Measurements from ENCODE around the gene MGST2. TPM values are rescaled to one million over a fixed set of nuclear protein-coding genes. Genes with fewer than 3 reads are reported as not detected.

The MGST2 gene
- total RNA-seq, 1 experiment from 2014 or later: 14.9 TPM

DNA sequence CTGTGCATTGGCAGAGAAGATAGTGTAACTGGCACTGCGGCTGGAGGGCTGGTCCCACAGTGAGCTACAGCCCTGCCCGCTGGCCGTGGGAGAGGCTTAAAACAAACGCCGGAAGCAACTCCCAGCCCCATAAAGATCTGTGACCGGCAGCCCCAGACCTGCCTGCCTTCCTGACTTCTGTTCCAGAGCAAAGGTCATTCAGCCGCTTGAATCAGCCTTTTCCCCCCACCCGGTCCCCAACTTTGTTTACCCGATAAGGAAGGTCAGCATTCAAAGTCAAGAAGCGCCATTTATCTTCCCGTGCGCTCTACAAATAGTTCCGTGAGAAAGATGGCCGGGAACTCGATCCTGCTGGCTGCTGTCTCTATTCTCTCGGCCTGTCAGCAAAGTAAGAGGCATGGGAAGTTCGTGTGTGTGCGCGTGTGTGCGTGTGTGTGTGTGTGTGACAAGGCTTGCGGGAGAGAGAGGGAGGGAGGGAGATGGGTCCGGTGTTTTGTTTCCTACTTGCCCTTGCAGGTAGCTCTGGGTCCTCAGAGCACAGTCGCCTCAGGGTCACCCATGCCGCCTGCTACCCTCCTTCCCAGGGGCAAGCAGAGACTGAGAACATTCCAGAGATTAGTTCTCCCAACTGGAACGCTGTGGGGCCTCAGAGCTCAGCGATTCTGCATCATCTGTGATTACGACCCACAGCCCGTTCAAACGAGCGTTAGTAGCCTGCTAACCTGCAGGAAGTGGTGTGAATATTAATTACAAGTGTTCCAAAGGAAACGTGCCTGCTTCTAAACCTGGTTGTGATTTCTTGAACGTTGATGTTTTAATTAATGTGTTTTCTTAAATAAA, at the start of gene MGST2 (continued):
- TF ChIP-seq ZNF219 (CRISPR knock-in tag; IDR thresholded peaks at IDR 0.05; ENCODE audit: borderline replicate concordance): no peak
- TF ChIP-seq RELA (CRISPR knock-in tag; IDR thresholded peaks at IDR 0.05; ENCODE audit: borderline replicate concordance): no peak
- no peak for TF ChIP-seq TEAD4 (CRISPR knock-in tag; IDR thresholded peaks at IDR 0.05)

DNA sequence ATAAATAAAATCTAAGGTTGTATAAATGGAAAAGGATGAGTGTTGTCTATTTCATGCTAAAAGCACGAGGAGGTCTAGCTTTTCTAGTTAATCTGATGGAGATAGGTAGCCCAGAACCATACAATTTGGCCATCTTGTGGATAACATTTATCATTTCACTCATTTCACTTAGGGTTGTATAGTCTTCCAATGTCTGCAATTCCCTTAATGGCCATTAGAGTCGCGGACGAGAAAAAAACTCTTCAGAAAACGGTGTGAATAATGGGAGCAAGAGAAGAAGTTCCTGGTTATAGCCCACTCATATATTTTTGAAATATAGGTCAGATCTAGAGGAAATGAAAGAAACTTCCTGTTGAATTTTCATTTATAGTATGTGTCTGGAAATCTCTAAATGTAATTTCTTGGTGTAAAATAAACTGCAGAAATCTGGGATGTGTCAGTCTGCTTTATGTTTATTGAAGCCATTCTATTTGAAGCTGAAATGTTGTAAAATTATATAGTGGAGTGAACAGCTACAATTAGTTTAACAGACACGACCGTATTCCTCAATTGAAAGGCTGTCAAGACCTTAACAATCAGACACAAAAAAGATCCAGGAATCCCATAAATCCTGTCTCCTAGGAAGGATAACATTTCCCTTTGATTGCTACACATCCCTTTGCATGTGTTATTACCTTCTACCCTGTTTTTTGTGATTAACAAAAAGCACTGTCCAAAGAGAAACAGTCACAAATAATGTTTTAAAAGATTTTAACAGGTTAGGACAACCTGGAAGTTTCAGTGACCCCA, 47.7 kb upstream of the MGST2 start:
- CTCF ChIA-PET: interaction anchor here (0.7 to 1.1 kb wide), 5 partner anchors 14 to 39 kb away, joined by 3 to 5 read pairs (median 4); no protein-coding TSS in a partner anchor
- Mint-ChIP-seq H3K9me3 (no peaks in the 10 kb centered on the region), H3K27ac (no peak overlapping the region), H3K36me3 (no peaks in the 10 kb centered on the region), H3K4me1 (peaks cover 5% of the 10 kb centered on the region), H3K27me3 (ENCODE audit: low read depth) (peaks cover 46% of the 10 kb centered on the region), H3K4me3 (no peak overlapping the region)
- POLR2A ChIA-PET: no interaction called here
- no peak for TF ChIP-seq NFE2L1 (CRISPR knock-in tag; IDR thresholded peaks at IDR 0.05)
- TF ChIP-seq, protein P1, sequence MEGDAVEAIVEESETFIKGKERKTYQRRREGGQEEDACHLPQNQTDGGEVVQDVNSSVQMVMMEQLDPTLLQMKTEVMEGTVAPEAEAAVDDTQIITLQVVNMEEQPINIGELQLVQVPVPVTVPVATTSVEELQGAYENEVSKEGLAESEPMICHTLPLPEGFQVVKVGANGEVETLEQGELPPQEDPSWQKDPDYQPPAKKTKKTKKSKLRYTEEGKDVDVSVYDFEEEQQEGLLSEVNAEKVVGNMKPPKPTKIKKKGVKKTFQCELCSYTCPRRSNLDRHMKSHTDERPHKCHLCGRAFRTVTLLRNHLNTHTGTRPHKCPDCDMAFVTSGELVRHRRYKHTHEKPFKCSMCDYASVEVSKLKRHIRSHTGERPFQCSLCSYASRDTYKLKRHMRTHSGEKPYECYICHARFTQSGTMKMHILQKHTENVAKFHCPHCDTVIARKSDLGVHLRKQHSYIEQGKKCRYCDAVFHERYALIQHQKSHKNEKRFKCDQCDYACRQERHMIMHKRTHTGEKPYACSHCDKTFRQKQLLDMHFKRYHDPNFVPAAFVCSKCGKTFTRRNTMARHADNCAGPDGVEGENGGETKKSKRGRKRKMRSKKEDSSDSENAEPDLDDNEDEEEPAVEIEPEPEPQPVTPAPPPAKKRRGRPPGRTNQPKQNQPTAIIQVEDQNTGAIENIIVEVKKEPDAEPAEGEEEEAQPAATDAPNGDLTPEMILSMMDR (IDR thresholded peaks at IDR 0.05): peak; percentile 42
- ATAC-seq (peak; percentile 86), DNase-seq (ENCODE audit: low spot score) (no peak)

DNA sequence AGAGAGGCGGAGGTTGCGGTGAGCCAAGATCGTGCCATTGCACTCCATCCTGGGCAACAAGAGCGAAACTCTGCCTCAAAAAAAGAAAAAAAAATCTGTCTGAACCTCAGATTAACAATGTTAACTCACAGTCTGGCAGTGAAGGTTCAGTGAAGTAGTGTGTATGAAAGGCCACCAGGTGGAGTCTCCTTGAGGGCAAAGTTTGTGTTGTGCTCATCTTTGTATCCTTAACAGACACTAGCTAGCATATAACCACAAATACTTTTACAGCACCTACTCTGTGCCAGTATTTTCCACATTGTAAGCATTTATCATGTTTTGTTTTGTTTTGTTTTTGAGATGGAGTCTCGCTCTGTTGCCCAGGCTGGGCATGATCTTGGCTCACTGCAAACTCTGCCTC, 46.0 kb upstream of the MGST2 start:
- ChIA-PET CTCF (interaction anchor here (0.6 to 2.9 kb wide), 22 partner anchors 9 to 159 kb away, joined by 3 to 40 read pairs (median 5); partner anchors contain the start of genes MGST2 and SETD7), POLR2A (no interaction called here)
- Mint-ChIP-seq H3K4me3 (no peak overlapping the region), H3K27ac (no peak overlapping the region), H3K4me1 (peaks cover 19% of the 10 kb centered on the region), H3K9me3 (no peaks in the 10 kb centered on the region), H3K27me3 (ENCODE audit: low read depth) (peaks cover 60% of the 10 kb centered on the region), H3K36me3 (no peaks in the 10 kb centered on the region)
- no peak for DNase-seq (ENCODE audit: low spot score)
- ATAC-seq: peak; percentile 88
- TF ChIP-seq, protein P1 (IDR thresholded peaks at IDR 0.05): peak; percentile 40; the same call in 1 of the 2 replicates
- no peak for TF ChIP-seq NR1H2 (CRISPR knock-in tag; IDR thresholded peaks at IDR 0.05)

DNA sequence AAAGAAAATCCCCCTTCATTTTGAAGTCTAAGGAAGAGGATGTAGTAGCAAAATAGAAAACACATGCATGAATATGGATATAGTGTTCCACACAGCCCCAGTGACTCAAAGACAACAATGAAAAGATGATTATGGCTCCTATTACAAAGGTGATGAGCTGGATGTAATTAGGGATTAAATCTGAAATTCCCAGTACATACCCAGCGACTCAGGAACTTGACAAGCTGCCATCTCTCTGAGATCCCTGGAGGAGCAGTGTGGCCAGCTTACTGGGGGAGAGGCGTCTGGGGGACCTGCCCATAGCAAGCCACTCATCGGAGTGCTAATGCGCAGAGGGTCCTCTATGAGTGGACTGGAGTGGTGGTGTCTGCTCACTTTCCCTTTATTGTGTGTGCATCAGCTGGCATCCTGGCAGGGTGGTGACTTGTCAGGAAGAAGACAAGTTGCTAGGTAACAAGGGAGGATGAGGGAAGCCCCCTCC, 42.7 kb upstream of the MGST2 start:
- Mint-ChIP-seq H3K36me3 (no peaks in the 10 kb centered on the region), H3K4me3 (no peak overlapping the region)

More for the DNA sequence above, 42.7 kb upstream of the MGST2 start:
- ChIA-PET POLR2A (no interaction called here), CTCF (interaction anchor here (1.4 to 1.5 kb wide), 2 partner anchors 11 to 19 kb away, joined by 3 to 5 read pairs; no protein-coding TSS in a partner anchor)
- TF ChIP-seq ESRRA (CRISPR knock-in tag; IDR thresholded peaks at IDR 0.05; ENCODE audit: borderline replicate concordance) (no peak), NFYB (CRISPR knock-in tag; conservative IDR thresholded peaks at IDR 0.05; ENCODE audit: low read depth) (no peak), FOXP1 (CRISPR knock-in tag; IDR thresholded peaks at IDR 0.05; ENCODE audit: borderline replicate concordance) (no peak), OVOL2 (CRISPR knock-in tag; IDR thresholded peaks at IDR 0.05; ENCODE audit: borderline replicate concordance) (no peak), CREM (CRISPR knock-in tag; IDR thresholded peaks at IDR 0.05) (no peak), FOXJ3 (CRISPR knock-in tag; IDR thresholded peaks at IDR 0.05; ENCODE audit: borderline replicate concordance) (no peak), CREB1 (CRISPR knock-in tag; IDR thresholded peaks at IDR 0.05) (no peak)
- TF ChIP-seq, protein P2, sequence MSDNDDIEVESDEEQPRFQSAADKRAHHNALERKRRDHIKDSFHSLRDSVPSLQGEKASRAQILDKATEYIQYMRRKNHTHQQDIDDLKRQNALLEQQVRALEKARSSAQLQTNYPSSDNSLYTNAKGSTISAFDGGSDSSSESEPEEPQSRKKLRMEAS (CRISPR knock-in tag; IDR thresholded peaks at IDR 0.05): no peak
- TF ChIP-seq, protein P3, sequence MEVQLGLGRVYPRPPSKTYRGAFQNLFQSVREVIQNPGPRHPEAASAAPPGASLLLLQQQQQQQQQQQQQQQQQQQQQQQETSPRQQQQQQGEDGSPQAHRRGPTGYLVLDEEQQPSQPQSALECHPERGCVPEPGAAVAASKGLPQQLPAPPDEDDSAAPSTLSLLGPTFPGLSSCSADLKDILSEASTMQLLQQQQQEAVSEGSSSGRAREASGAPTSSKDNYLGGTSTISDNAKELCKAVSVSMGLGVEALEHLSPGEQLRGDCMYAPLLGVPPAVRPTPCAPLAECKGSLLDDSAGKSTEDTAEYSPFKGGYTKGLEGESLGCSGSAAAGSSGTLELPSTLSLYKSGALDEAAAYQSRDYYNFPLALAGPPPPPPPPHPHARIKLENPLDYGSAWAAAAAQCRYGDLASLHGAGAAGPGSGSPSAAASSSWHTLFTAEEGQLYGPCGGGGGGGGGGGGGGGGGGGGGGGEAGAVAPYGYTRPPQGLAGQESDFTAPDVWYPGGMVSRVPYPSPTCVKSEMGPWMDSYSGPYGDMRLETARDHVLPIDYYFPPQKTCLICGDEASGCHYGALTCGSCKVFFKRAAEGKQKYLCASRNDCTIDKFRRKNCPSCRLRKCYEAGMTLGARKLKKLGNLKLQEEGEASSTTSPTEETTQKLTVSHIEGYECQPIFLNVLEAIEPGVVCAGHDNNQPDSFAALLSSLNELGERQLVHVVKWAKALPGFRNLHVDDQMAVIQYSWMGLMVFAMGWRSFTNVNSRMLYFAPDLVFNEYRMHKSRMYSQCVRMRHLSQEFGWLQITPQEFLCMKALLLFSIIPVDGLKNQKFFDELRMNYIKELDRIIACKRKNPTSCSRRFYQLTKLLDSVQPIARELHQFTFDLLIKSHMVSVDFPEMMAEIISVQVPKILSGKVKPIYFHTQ (CRISPR knock-in tag; IDR thresholded peaks at IDR 0.05): no peak
- H3K27me3 Mint-ChIP-seq (ENCODE audit: low read depth): peaks cover 89% of the 10 kb centered on the region
- DNase-seq (ENCODE audit: low spot score): no peak
- peaks cover 34% of the 10 kb centered on the region for H3K4me1 Mint-ChIP-seq
- no peaks in the 10 kb centered on the region for H3K9me3 Mint-ChIP-seq
- ATAC-seq: no peak
- no peak overlapping the region for H3K27ac Mint-ChIP-seq
